Adrenal gland (tissue), 12 donors: ENCODE data around the gene ETV6. TPM values are rescaled to one million over a fixed set of nuclear protein-coding genes. Genes with fewer than 3 reads are reported as not detected.

ENCODE experiments used
- DNase-seq, 7 donors: peaks; one replicate each; pipeline ENCODE4 v3.0.0-alpha.2; 2019 to 2020
- H3K27ac ChIP-seq, 5 donors: fragments of 200-600 bp; sonication (generic) in 4 of 5; 1 replicate in 3 of 5; 2 replicates in 2 of 5; pipeline versions ENCODE4 v1.5.1 to v1.8.0; 2016 to 2020; ENCODE audit warnings: mild to moderate bottlenecking in 1 of 5
- H3K27me3 ChIP-seq: fragments of 200-600 bp; 2 replicates; pipeline ENCODE4 v1.8.0; 2021
- H3K36me3 ChIP-seq, 2 donors: fragments of 200-600 bp; replicated peaks in 1 of 2; 1 replicate in 1 of 2; 2 replicates in 1 of 2; pipeline versions ENCODE4 v1.5.1 to v1.8.0; 2018 to 2022
- H3K4me1 ChIP-seq, 2 donors: fragments of 200-600 bp; replicated peaks in 1 of 2; 1 replicate in 1 of 2; 2 replicates in 1 of 2; pipeline versions ENCODE4 v1.5.1 to v1.8.0; 2018 to 2021
- H3K4me3 ChIP-seq, 4 donors: fragments of 200-600 bp; sonication (generic) in 3 of 4; one replicate each; pipeline ENCODE4 v1.5.1; 2016 to 2018
- H3K9me3 ChIP-seq, 3 donors: fragments of 200-600 bp; sonication (generic) in 1 of 3; replicated peaks in 1 of 3; 1 replicate in 2 of 3; 2 replicates in 1 of 3; pipeline versions ENCODE4 v1.5.1 to v1.8.0; 2016 to 2021
- CTCF ChIP-seq, 6 experiments: fragments of 450-650 bp in 4 of 6; fragments of 200-600 bp in 2 of 6; sonication (generic) in 1 of 6; IDR thresholded peaks; 1 replicate in 5 of 6; 2 replicates in 1 of 6; pipeline versions ENCODE4 v1.5.1 to v1.8.0; 2016 to 2021; ENCODE audit warnings: antibody characterized with exemption in 6 of 6, mild to moderate bottlenecking in 2 of 6, moderate library complexity in 1 of 6
- POLR2A ChIP-seq, 2 donors: fragments of 450-650 bp; IDR thresholded peaks; one replicate each; pipeline ENCODE4 v1.6.1; 2017; ENCODE audit warnings: antibody characterized with exemption in 2 of 2, mild to moderate bottlenecking in 2 of 2, moderate library complexity in 1 of 2
- WGBS, 4 donors: extraction: QIAGEN DNeasy Blood & Tissue Kit in 2 of 4; methylation state at CpG; one replicate each; pipeline versions ENCODE4 v1.1.5 to v1.1.7; 2013 to 2017; 5-methylcytosine and 5-hydroxymethylcytosine counted together
- intact Hi-C, 2 donors: fragments of 100-400 bp; cut with DNase I; formaldehyde crosslinking; loops; one replicate each; pipeline versions ENCODE4 v1.14.1 to v1.15.0; 2022 to 2023
- polyA plus RNA-seq, 3 donors: library from polyadenylated mRNA; stranded (reverse); fragments of 200-250 nt in 2 of 3; fragments of 350-450 nt in 1 of 3; fragmentation: Illumina TruSeq in 1 of 3; extraction: RNeasy Lipid Tissue Mini Kit (QIAGEN cat#74804) in 1 of 3; gene quantifications; one replicate each; pipeline ENCODE4 v1.2.3, GENCODE V29; 2013 to 2014
- total RNA-seq, 9 donors: library from RNA; depleted of rRNA in 4 of 9; stranded (reverse); fragments of >200 nt in 4 of 9; fragments of 120-200 nt in 1 of 9; fragmentation: NEBNext Ultra II Directional in 1 of 9; extraction: Animal tissue kit (Norgen Biotek cat#: 25700) in 1 of 9; gene quantifications; one replicate each; pipeline versions ENCODE4 v1.1.0 to v1.2.4, GENCODE V29; 2013 to 2023
- donor health status: healthy with polysubstance abuse.
- donor health status: Bipolar disorder and iron deficiency.
- donor health status: DM: yes; HTN: yes; CAD: no.
- donor health status: DM: no; HTN: no; CAD: no.
- donor health status: DM: no; HTN: no; CAD: no.
- donor health status: DM: yes; HTN: yes; CAD: no.

Gene ETV6
- total and polyA plus RNA-seq, 12 donors = 9.6 to 46.6 (median 19.5) TPM

GRCh38 chr12:11823593-11823992 is 174.1 kb downstream of the ETV6 start:
- no peaks in the 10 kb centered on the region for H3K9me3 ChIP-seq
- intact Hi-C loops = no loop called here
- TF ChIP-seq CTCF (IDR thresholded peaks at IDR 0.05) (no peak), POLR2A (IDR thresholded peaks at IDR 0.05) (no peak)
- peaks cover 15 to 43% of the 10 kb centered on the region in 2 donors for H3K4me1 ChIP-seq
- no peak for DNase-seq
- H3K4me3 ChIP-seq = no peak overlapping the region
- 95 to 97% (median 96%) methylated on average over 9 of the region's 9 CpGs for WGBS, 4 donors
- no peaks in the 10 kb centered on the region for H3K27me3 ChIP-seq
- no peaks in the 10 kb centered on the region for H3K36me3 ChIP-seq
- H3K27ac ChIP-seq = no peak overlapping the region

DNA sequence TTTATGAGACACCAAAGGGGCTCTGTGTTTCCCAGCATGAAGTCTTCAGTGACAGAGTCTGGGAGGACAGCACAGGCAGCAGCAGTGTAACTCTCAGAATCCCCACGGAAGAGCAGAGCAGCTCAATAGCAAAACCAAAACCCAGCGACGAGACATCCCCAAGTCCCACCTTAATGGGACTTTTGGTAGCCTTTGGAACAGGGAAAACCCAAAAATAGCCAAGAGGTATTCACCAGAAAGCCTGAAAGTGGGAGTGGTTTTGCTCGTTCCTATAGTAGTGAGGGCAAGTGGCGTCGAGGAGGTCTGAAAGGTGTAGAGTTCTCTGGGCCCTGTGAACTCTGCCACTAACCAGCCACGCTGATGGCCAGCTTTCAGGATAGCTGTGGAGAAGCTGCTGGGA is 174.6 kb downstream of the ETV6 start:
- Histone ChIP-seq H3K27ac (no peak overlapping the region), H3K4me3 (no peak overlapping the region), H3K36me3 (no peaks in the 10 kb centered on the region), H3K9me3 (no peaks in the 10 kb centered on the region), H3K27me3 (no peaks in the 10 kb centered on the region), H3K4me1 (peaks cover 18 to 48% of the 10 kb centered on the region in 2 donors)
- no peak for TF ChIP-seq CTCF (IDR thresholded peaks at IDR 0.05)
- TF ChIP-seq POLR2A (IDR thresholded peaks at IDR 0.05) = no peak
- 86 to 96% (median 94%) methylated on average over 7 of the region's 7 CpGs for WGBS, 4 donors
- no peak for DNase-seq
- intact Hi-C loops = no loop called here

- no peak for DNase-seq
- TF ChIP-seq CTCF (IDR thresholded peaks at IDR 0.05) = no peak
- Histone ChIP-seq H3K9me3 (no peaks in the 10 kb centered on the region), H3K4me1 (peaks cover 24 to 55% of the 10 kb centered on the region in 2 donors), H3K27ac (no peak overlapping the region), H3K27me3 (no peaks in the 10 kb centered on the region), H3K4me3 (no peak overlapping the region), H3K36me3 (no peaks in the 10 kb centered on the region)
- intact Hi-C loops = no loop called here
- 69 to 86% (median 80%) methylated on average over 3 of the region's 3 CpGs for WGBS, 4 donors
Measured at GRCh38 chr12:11824736-11825135, 175.3 kb downstream of the ETV6 start.

GRCh38 chr12:11825278-11825677 is 175.8 kb downstream of the ETV6 start:
- Histone ChIP-seq H3K27ac (no peak overlapping the region), H3K4me3 (no peak overlapping the region), H3K9me3 (no peaks in the 10 kb centered on the region), H3K27me3 (no peaks in the 10 kb centered on the region), H3K4me1 (peaks cover 30 to 60% of the 10 kb centered on the region in 2 donors), H3K36me3 (no peaks in the 10 kb centered on the region)
- no peak for TF ChIP-seq POLR2A (IDR thresholded peaks at IDR 0.05)
- TF ChIP-seq CTCF (IDR thresholded peaks at IDR 0.05) = no peak
- no peak for DNase-seq
- intact Hi-C loops = no loop called here
- 86 to 91% (median 88%) methylated on average over 7 of the region's 7 CpGs for WGBS, 4 donors
